ENCODE data around the gene RFC4. TPM values are rescaled to one million over a fixed set of nuclear protein-coding genes. Genes with fewer than 3 reads are reported as not detected.

RFC4 gene
- total RNA-seq, 1 experiment from 2014 or later = 70.7 TPM

DNA sequence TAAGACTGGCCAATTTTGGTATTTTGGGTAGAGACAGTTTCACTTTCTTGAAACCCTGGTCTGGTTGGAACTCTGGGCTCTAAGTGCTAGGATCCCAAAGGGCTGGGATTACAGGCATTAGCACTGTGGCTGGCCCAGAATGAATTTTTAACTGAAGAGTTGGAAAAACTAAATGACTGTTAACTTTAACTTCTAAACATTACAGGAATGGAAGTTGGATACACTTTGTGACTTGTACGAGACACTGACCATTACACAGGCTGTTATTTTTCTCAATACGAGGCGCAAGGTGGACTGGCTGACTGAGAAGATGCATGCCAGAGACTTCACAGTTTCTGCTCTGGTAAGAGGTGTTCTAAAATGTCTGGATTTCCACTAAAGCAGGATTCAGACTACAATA lies 19.4 kb downstream of the RFC4 start:
- TF ChIP-seq SIN3A (IDR thresholded peaks at IDR 0.05; ENCODE audit: borderline replicate concordance, insufficient read depth, low read depth, low read length) = no peak
- TF ChIP-seq TCF7L2 (IDR thresholded peaks at IDR 0.05; ENCODE audit: low read depth, low read length) = no peak
- TF ChIP-seq, protein P1, sequence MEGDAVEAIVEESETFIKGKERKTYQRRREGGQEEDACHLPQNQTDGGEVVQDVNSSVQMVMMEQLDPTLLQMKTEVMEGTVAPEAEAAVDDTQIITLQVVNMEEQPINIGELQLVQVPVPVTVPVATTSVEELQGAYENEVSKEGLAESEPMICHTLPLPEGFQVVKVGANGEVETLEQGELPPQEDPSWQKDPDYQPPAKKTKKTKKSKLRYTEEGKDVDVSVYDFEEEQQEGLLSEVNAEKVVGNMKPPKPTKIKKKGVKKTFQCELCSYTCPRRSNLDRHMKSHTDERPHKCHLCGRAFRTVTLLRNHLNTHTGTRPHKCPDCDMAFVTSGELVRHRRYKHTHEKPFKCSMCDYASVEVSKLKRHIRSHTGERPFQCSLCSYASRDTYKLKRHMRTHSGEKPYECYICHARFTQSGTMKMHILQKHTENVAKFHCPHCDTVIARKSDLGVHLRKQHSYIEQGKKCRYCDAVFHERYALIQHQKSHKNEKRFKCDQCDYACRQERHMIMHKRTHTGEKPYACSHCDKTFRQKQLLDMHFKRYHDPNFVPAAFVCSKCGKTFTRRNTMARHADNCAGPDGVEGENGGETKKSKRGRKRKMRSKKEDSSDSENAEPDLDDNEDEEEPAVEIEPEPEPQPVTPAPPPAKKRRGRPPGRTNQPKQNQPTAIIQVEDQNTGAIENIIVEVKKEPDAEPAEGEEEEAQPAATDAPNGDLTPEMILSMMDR (IDR thresholded peaks at IDR 0.05) = no peak
- TF ChIP-seq, protein P2, sequence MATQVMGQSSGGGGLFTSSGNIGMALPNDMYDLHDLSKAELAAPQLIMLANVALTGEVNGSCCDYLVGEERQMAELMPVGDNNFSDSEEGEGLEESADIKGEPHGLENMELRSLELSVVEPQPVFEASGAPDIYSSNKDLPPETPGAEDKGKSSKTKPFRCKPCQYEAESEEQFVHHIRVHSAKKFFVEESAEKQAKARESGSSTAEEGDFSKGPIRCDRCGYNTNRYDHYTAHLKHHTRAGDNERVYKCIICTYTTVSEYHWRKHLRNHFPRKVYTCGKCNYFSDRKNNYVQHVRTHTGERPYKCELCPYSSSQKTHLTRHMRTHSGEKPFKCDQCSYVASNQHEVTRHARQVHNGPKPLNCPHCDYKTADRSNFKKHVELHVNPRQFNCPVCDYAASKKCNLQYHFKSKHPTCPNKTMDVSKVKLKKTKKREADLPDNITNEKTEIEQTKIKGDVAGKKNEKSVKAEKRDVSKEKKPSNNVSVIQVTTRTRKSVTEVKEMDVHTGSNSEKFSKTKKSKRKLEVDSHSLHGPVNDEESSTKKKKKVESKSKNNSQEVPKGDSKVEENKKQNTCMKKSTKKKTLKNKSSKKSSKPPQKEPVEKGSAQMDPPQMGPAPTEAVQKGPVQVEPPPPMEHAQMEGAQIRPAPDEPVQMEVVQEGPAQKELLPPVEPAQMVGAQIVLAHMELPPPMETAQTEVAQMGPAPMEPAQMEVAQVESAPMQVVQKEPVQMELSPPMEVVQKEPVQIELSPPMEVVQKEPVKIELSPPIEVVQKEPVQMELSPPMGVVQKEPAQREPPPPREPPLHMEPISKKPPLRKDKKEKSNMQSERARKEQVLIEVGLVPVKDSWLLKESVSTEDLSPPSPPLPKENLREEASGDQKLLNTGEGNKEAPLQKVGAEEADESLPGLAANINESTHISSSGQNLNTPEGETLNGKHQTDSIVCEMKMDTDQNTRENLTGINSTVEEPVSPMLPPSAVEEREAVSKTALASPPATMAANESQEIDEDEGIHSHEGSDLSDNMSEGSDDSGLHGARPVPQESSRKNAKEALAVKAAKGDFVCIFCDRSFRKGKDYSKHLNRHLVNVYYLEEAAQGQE (IDR thresholded peaks at IDR 0.05; ENCODE audit: insufficient read depth in 1 of 2, low read depth in 2 of 2, low read length in 1 of 2) = no peak
- no peak for TF ChIP-seq POLR2AphosphoS5 (IDR thresholded peaks at IDR 0.05; ENCODE audit: low read depth, low read length)
- DNase-seq (ENCODE audit: low read depth, low spot score) (no peak), ATAC-seq (no peak)
- intact Hi-C loops (cut with micrococcal nuclease; ENCODE audit: unreplicated experiment) (no loop called here), in situ Hi-C loops (cut with HindIII; ENCODE audit: low pct_unique_long_range_greater_than_20kb, low sequenced_read_pairs) (no loop called here)
- no TSS peak for BruUV-seq (replicated peaks)
- Histone ChIP-seq H3K27me3 (ENCODE audit: control insufficient read depth, insufficient read depth, low read length) (no peaks in the 10 kb centered on the region), H3K27ac (ENCODE audit: low read length) (peak overlapping the region; percentile 100), H3K4me3 (ENCODE audit: low read depth in 2 of 2, low read length in 2 of 2) (peak overlapping the region; percentile 96 to 97), H3K9me3 (ENCODE audit: control insufficient read depth, insufficient read depth, low read depth, low read length) (no peaks in the 10 kb centered on the region), H3K4me1 (ENCODE audit: control insufficient read depth, insufficient read depth, low read length) (peaks cover 53% of the 10 kb centered on the region), H3K36me3 (ENCODE audit: control insufficient read depth, insufficient read depth, low read length) (peaks cover 58% of the 10 kb centered on the region)
- CTCF ChIA-PET = no interaction called here
- POLR2A ChIA-PET = no interaction called here

DNA sequence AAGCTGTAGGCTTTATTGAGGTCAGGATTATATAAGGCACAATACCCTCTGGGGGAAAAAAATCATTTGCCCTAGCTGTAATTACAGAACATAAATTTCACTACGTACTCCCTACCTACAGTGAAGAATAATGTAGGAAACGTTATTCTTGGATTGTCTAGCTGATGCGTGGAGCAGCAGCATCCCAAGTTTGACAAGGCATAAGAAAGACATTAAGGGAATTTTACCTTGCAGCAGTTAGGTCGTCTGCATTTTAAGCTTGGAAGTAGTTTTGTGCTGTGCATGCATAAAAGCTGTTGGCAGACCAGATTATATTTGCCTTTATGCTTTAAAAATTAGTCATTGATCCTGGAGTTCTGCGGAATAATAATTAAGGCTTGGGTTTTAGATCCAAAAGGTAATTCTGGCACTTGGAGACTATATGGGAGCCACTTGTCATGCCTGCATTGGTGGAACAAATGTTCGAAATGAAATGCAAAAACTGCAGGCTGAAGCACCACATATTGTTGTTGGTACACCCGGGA lies 20.7 kb downstream of the RFC4 start:
- ATAC-seq (no peak), DNase-seq (ENCODE audit: low read depth, low spot score) (no peak)
- peak overlapping the region; percentile 100 for H3K27ac ChIP-seq (ENCODE audit: low read length)
- no TSS peak for BruUV-seq (replicated peaks)
- H3K9me3 ChIP-seq (ENCODE audit: control insufficient read depth, insufficient read depth, low read depth, low read length) = no peaks in the 10 kb centered on the region
- H3K27me3 ChIP-seq (ENCODE audit: control insufficient read depth, insufficient read depth, low read length) = no peaks in the 10 kb centered on the region
- H3K4me1 ChIP-seq (ENCODE audit: control insufficient read depth, insufficient read depth, low read length) = peaks cover 57% of the 10 kb centered on the region
- in situ Hi-C loops (cut with HindIII; ENCODE audit: low pct_unique_long_range_greater_than_20kb, low sequenced_read_pairs) (no loop called here), intact Hi-C loops (cut with micrococcal nuclease; ENCODE audit: unreplicated experiment) (no loop called here)
- CTCF ChIA-PET = no interaction called here
- POLR2A ChIA-PET = interaction anchor here (0.5 kb wide), 1 partner anchor 16 kb away, joined by 7 read pairs; no protein-coding TSS in a partner anchor
- TF ChIP-seq, protein P1 (IDR thresholded peaks at IDR 0.05) = no peak
- TF ChIP-seq, protein P2 (IDR thresholded peaks at IDR 0.05; ENCODE audit: insufficient read depth in 1 of 2, low read depth in 2 of 2, low read length in 1 of 2) = no peak
- TF ChIP-seq SIN3A (IDR thresholded peaks at IDR 0.05; ENCODE audit: borderline replicate concordance, insufficient read depth, low read depth, low read length) (no peak), TCF7L2 (IDR thresholded peaks at IDR 0.05; ENCODE audit: low read depth, low read length) (no peak), POLR2AphosphoS5 (IDR thresholded peaks at IDR 0.05; ENCODE audit: low read depth, low read length) (no peak; the same call in 1 of the 2 replicates)
- H3K4me3 ChIP-seq (ENCODE audit: low read depth in 2 of 2, low read length in 2 of 2) = peak overlapping the region; percentile 96 to 97
- peaks cover 58% of the 10 kb centered on the region for H3K36me3 ChIP-seq (ENCODE audit: control insufficient read depth, insufficient read depth, low read length)

All from Panc1 (cell line).